Hepatocyte (in vitro differentiated cells): ENCODE results near the gene TCN1.
"Not testable (repeated sequence)": the region's sequence is repeated elsewhere in the genome, so short reads cannot be mapped to it uniquely, and the experiment has no call there.

Experiments used
- EZH2 ChIP-seq: fragments of 200-600 bp; sonication (generic); IDR thresholded peaks from 2 replicates; pipeline ENCODE4 v1.6.1; 2016; ENCODE audit warnings: antibody characterized with exemption, mild to moderate bottlenecking, borderline replicate concordance
- EZH2phosphoT487 ChIP-seq: fragments of 200-600 bp; sonication (generic); IDR thresholded peaks from one replicate; pipeline ENCODE4 v1.6.1; 2018; ENCODE audit warnings: antibody characterized with exemption, mild to moderate bottlenecking, low read depth, moderate library complexity; ENCODE audit not compliant: unreplicated experiment, severe bottlenecking
- TF ChIP-seq, protein P1 (sequence below): fragments of 200-600 bp; sonication (generic); IDR thresholded peaks from 2 replicates; pipeline ENCODE4 v1.5.1; 2016; ENCODE audit warnings: antibody characterized with exemption, mild to moderate bottlenecking; ENCODE audit not compliant: poor library complexity

DNA sequence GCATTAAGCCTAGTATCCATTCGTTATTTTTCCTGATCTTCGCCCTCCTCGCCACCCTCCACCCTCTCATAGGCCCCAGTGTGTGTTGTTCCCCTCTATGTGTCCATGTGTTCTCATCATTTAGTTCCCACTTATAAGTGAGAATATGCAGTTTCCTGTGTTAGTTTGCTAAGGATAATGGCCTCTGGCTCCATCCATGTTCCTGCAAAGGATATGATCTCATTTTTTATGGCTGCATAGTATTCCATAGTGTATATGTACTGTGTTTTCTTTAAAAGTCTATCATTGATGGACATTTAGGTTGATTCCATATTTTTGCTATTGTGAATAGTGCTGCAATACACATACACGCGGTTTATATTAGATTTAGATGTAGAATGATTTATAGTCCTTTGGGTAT is 14.9 kb downstream of the TCN1 start:
- TF ChIP-seq, protein P1, sequence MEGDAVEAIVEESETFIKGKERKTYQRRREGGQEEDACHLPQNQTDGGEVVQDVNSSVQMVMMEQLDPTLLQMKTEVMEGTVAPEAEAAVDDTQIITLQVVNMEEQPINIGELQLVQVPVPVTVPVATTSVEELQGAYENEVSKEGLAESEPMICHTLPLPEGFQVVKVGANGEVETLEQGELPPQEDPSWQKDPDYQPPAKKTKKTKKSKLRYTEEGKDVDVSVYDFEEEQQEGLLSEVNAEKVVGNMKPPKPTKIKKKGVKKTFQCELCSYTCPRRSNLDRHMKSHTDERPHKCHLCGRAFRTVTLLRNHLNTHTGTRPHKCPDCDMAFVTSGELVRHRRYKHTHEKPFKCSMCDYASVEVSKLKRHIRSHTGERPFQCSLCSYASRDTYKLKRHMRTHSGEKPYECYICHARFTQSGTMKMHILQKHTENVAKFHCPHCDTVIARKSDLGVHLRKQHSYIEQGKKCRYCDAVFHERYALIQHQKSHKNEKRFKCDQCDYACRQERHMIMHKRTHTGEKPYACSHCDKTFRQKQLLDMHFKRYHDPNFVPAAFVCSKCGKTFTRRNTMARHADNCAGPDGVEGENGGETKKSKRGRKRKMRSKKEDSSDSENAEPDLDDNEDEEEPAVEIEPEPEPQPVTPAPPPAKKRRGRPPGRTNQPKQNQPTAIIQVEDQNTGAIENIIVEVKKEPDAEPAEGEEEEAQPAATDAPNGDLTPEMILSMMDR, result not testable (repeated sequence)
- not testable (repeated sequence) for TF ChIP-seq EZH2phosphoT487, EZH2
